ENCODE measurements around the gene ERI3.

DNA sequence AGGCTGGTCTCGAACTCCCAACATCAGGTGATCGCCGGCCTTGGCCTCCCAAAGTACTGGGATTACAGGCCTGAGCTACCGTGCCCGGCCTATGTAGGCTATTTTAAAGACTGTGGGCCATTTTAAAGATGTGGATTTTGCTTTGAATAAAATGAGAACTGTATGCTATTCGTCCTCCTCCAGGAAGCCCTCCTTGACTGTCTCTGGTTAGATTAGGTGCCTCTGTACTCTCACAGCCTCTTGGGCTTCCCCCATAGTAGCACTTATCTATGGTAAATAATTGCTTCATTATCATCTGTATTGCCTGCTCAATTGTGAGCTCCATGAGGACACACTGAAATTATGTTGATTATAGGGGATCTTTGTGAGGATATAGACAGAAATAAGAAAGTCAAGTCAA, 20.5 kb upstream of the ERI3 start:
- TF ChIP-seq, protein P1, sequence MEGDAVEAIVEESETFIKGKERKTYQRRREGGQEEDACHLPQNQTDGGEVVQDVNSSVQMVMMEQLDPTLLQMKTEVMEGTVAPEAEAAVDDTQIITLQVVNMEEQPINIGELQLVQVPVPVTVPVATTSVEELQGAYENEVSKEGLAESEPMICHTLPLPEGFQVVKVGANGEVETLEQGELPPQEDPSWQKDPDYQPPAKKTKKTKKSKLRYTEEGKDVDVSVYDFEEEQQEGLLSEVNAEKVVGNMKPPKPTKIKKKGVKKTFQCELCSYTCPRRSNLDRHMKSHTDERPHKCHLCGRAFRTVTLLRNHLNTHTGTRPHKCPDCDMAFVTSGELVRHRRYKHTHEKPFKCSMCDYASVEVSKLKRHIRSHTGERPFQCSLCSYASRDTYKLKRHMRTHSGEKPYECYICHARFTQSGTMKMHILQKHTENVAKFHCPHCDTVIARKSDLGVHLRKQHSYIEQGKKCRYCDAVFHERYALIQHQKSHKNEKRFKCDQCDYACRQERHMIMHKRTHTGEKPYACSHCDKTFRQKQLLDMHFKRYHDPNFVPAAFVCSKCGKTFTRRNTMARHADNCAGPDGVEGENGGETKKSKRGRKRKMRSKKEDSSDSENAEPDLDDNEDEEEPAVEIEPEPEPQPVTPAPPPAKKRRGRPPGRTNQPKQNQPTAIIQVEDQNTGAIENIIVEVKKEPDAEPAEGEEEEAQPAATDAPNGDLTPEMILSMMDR (conservative IDR thresholded peaks at IDR 0.05; ENCODE audit: low read length), result no peak
- no peak for TF ChIP-seq EZH2phosphoT487 (IDR thresholded peaks at IDR 0.05; ENCODE audit: borderline replicate concordance)
